ENCODE results near the gene C4BPB. TPM values are rescaled to one million over a fixed set of nuclear protein-coding genes. Genes with fewer than 3 reads are reported as not detected.

The C4BPB gene
- total RNA-seq, 1 donor from 2014 or later = not detected

DNA sequence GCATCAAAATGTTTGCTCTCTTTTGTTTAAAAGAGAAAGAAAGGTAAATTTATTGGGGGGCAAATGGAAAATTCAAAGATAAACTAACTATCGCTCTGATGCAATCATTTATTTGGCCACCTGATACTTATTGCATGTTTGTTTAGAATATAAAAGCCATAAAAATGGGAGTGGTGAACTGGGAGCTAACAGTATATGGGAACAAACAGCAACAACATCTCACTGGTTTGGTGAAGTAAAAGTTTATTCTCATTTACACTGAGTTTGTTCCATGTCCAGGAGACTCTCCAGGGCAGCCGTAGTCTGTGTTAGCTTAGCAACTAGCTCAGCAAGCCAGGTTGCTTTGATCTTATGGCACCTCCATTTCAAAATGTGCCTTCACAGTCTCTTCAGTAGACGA, 35.7 kb downstream of the C4BPB start:
- no peak overlapping the region for H3K27ac ChIP-seq (ENCODE audit: low read depth, low read length)
- H3K27me3 ChIP-seq (ENCODE audit: control insufficient read depth in 3 of 3, insufficient read depth in 3 of 3, low read length in 3 of 3) = no peaks in the 10 kb centered on the region
- H3K4me3 ChIP-seq (ENCODE audit: low read length in 3 of 3) = no peak overlapping the region
- H3K36me3 ChIP-seq (ENCODE audit: control insufficient read depth in 3 of 3, insufficient read depth in 3 of 3, low read length in 3 of 3) = no peaks in the 10 kb centered on the region
- no peak overlapping the region for H3K9ac ChIP-seq (ENCODE audit: low read depth in 1 of 3, low read length in 3 of 3)
- H3K9me3 ChIP-seq (ENCODE audit: control insufficient read depth in 3 of 3, low read length in 3 of 3) = peaks cover 0 to 4% (median 0%) of the 10 kb centered on the region in 3 donors
- no peaks in the 10 kb centered on the region for H3K4me1 ChIP-seq (ENCODE audit: control insufficient read depth in 3 of 3, insufficient read depth in 3 of 3, low read length in 3 of 3)

DNA sequence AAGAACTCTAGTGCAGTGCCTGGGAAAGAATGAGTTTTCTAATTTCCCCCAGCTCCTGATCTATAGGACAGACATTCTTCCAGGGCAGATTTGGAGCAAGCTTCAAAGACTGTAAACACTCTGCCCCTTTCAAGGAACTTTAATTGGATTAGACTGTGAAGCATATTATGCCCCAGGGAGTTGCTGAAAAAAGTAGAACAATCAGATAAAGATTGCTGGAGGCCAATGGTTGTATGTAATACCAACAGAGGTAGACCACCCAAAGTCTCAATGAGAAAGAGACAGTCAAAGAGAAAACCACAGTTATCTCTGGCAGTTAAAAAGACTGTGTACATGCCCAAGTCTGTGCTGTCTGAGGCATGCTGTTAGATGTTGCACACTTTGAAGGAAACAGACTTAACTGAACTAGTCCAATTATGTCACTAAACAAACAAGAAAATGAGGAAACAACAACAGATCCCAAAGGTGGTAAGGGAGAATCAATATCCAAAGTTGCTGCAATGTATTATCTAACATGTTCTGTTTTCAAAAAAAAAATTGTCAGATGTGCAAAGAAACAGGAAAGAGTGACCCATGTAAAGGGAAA, 39.8 kb downstream of the C4BPB start:
- H3K27ac ChIP-seq (ENCODE audit: low read depth, low read length) = no peak overlapping the region
- no peaks in the 10 kb centered on the region for H3K4me1 ChIP-seq (ENCODE audit: control insufficient read depth in 3 of 3, insufficient read depth in 3 of 3, low read length in 3 of 3)
- no peaks in the 10 kb centered on the region for H3K36me3 ChIP-seq (ENCODE audit: control insufficient read depth in 3 of 3, insufficient read depth in 3 of 3, low read length in 3 of 3)
- H3K4me3 ChIP-seq (ENCODE audit: low read length in 3 of 3) = no peak overlapping the region
- H3K9me3 ChIP-seq (ENCODE audit: control insufficient read depth in 3 of 3, low read length in 3 of 3) = peaks cover 0 to 4% (median 0%) of the 10 kb centered on the region in 3 donors
- H3K27me3 ChIP-seq (ENCODE audit: control insufficient read depth in 3 of 3, insufficient read depth in 3 of 3, low read length in 3 of 3) = no peaks in the 10 kb centered on the region
- H3K9ac ChIP-seq (ENCODE audit: low read depth in 1 of 3, low read length in 3 of 3) = no peak overlapping the region

DNA sequence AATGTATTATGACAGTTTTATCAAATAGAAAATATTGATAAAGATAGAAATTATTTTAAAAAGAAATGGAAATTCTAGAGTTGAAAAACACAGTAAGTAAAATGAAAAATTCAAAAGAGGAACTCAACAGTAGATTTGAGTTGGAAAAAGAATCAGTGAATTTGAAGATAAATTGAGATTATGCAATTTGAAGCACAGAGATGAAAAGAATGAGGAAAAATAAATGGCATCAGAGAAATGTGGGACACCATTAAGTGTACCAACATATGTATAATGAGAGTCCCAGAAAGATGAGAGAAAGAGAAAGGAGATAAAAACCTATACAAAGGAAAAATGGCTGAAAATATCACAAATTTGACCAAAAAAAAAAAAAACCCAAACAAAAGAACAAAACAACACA, 40.4 kb downstream of the C4BPB start:
- peaks cover 0 to 4% (median 0%) of the 10 kb centered on the region in 3 donors for H3K9me3 ChIP-seq (ENCODE audit: control insufficient read depth in 3 of 3, low read length in 3 of 3)
- no peaks in the 10 kb centered on the region for H3K27me3 ChIP-seq (ENCODE audit: control insufficient read depth in 3 of 3, insufficient read depth in 3 of 3, low read length in 3 of 3)
- no peak overlapping the region for H3K9ac ChIP-seq (ENCODE audit: low read depth in 1 of 3, low read length in 3 of 3)
- H3K36me3 ChIP-seq (ENCODE audit: control insufficient read depth in 3 of 3, insufficient read depth in 3 of 3, low read length in 3 of 3) = no peaks in the 10 kb centered on the region
- no peak overlapping the region for H3K27ac ChIP-seq (ENCODE audit: low read depth, low read length)
- no peak overlapping the region for H3K4me3 ChIP-seq (ENCODE audit: low read length in 3 of 3)
- H3K4me1 ChIP-seq (ENCODE audit: control insufficient read depth in 3 of 3, insufficient read depth in 3 of 3, low read length in 3 of 3) = no peaks in the 10 kb centered on the region

DNA sequence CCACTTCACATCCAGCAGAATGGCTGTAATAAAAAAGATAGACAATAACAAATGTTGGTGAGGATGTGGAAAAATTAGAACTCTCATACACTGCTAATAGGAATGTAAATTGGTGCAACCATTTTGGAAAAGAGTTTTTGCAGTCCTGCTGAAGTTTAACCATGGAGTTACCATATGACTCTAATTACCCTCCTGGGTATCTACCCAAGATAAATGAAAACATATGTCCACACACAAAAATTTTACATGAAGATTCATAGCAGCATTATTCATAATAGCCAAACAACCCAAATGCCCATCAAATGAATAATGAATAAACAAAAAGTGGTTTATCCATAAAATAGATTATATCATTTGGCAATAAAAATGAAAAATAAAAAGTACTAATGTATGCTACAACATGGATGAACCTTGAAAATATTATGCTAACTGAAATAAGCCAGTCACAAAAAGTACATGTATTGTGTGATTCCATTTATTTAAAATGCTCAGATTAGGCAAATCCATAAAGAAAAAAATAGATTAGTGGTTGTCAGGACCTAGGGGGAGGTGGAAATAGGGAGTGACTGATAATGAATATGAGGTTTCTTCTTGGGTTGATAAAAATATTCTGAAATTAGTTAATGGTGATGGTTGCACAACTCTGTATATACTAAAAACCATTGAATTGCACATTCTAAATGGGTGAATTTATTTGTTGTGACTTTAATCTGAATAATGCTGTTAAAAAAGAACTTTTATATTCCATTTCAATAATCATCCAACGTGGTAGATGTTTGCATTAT, 41.8 kb downstream of the C4BPB start:
- Histone ChIP-seq H3K9ac (ENCODE audit: low read depth in 1 of 3, low read length in 3 of 3) (no peak overlapping the region), H3K36me3 (ENCODE audit: control insufficient read depth in 3 of 3, insufficient read depth in 3 of 3, low read length in 3 of 3) (no peaks in the 10 kb centered on the region), H3K27me3 (ENCODE audit: control insufficient read depth in 3 of 3, insufficient read depth in 3 of 3, low read length in 3 of 3) (no peaks in the 10 kb centered on the region), H3K4me1 (ENCODE audit: control insufficient read depth in 3 of 3, insufficient read depth in 3 of 3, low read length in 3 of 3) (no peaks in the 10 kb centered on the region), H3K4me3 (ENCODE audit: low read length in 3 of 3) (no peak overlapping the region), H3K27ac (ENCODE audit: low read depth, low read length) (no peak overlapping the region), H3K9me3 (ENCODE audit: control insufficient read depth in 3 of 3, low read length in 3 of 3) (peaks cover 0 to 4% (median 0%) of the 10 kb centered on the region in 3 donors)

DNA sequence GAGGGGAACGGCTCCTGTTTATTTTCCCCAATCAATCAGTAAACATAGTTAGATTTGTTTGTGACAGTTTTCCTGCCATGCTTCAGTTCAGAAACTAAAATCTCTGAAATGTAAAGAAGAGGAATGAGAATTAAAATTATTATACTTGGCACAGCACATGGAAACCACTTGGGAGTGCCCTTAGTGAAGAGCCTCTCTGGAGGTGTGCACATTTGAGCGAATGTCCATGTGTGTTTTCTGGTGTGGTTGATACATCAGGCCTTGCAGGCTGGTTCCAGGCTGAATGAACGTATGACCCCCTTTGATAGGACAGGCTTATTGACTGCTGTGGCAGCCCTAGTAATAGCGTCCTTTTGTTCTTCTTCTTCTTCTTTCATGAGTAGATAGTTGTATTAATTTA, 42.5 kb downstream of the C4BPB start:
- Histone ChIP-seq H3K9me3 (ENCODE audit: control insufficient read depth in 3 of 3, low read length in 3 of 3) (peaks cover 0 to 4% (median 0%) of the 10 kb centered on the region in 3 donors), H3K27me3 (ENCODE audit: control insufficient read depth in 3 of 3, insufficient read depth in 3 of 3, low read length in 3 of 3) (no peaks in the 10 kb centered on the region), H3K36me3 (ENCODE audit: control insufficient read depth in 3 of 3, insufficient read depth in 3 of 3, low read length in 3 of 3) (no peaks in the 10 kb centered on the region), H3K4me3 (ENCODE audit: low read length in 3 of 3) (no peak overlapping the region), H3K27ac (ENCODE audit: low read depth, low read length) (no peak overlapping the region), H3K9ac (ENCODE audit: low read depth in 1 of 3, low read length in 3 of 3) (no peak overlapping the region), H3K4me1 (ENCODE audit: control insufficient read depth in 3 of 3, insufficient read depth in 3 of 3, low read length in 3 of 3) (no peaks in the 10 kb centered on the region)

DNA sequence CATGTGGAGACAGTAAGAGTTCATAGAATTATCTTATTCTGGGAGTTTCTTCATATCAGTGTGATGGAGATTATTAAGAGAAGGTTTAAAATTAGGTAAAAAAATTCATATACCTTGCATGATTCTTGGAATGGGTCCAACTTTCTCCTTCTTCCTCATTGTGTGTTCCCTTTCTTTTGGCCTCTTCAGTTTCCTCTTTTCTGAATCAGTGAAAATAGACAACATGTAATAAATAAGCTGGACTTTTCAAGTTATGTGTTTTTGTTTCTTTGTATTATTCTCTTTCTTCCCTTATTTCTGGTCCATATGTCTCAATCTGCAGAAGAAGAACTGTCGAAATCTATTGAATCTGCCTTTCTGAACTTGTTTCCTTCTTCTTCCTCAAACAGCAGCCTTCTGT, 45.9 kb downstream of the C4BPB start:
- Histone ChIP-seq H3K27ac (ENCODE audit: low read depth, low read length) (no peak overlapping the region), H3K36me3 (ENCODE audit: control insufficient read depth in 3 of 3, insufficient read depth in 3 of 3, low read length in 3 of 3) (no peaks in the 10 kb centered on the region), H3K9ac (ENCODE audit: low read depth in 1 of 3, low read length in 3 of 3) (no peak overlapping the region), H3K4me1 (ENCODE audit: control insufficient read depth in 3 of 3, insufficient read depth in 3 of 3, low read length in 3 of 3) (no peaks in the 10 kb centered on the region), H3K9me3 (ENCODE audit: control insufficient read depth in 3 of 3, low read length in 3 of 3) (no peaks in the 10 kb centered on the region), H3K27me3 (ENCODE audit: control insufficient read depth in 3 of 3, insufficient read depth in 3 of 3, low read length in 3 of 3) (no peaks in the 10 kb centered on the region), H3K4me3 (ENCODE audit: low read length in 3 of 3) (no peak overlapping the region)

DNA sequence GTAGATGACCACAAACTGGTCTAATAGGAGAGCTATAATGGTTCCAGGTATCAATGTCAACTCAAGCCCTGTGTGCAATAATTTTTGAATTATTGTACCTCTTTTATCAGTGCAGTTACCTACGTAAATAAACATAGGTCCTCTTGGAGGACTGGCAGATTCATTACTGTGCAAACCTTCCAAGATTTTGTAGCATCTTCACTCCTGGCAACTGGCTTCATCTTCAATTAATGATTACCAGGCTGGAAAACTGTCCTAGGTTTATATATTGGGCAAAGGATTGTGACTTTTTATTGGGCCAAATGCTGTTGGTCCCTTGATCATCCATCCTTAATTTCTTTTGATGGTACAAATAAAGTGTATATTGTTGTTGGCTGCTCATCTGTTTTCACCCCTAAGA, 51.0 kb downstream of the C4BPB start:
- Histone ChIP-seq H3K9me3 (ENCODE audit: control insufficient read depth in 3 of 3, low read length in 3 of 3) (no peaks in the 10 kb centered on the region), H3K36me3 (ENCODE audit: control insufficient read depth in 3 of 3, insufficient read depth in 3 of 3, low read length in 3 of 3) (no peaks in the 10 kb centered on the region), H3K4me1 (ENCODE audit: control insufficient read depth in 3 of 3, insufficient read depth in 3 of 3, low read length in 3 of 3) (no peaks in the 10 kb centered on the region), H3K27me3 (ENCODE audit: control insufficient read depth in 3 of 3, insufficient read depth in 3 of 3, low read length in 3 of 3) (no peaks in the 10 kb centered on the region), H3K9ac (ENCODE audit: low read depth in 1 of 3, low read length in 3 of 3) (no peak overlapping the region), H3K4me3 (ENCODE audit: low read length in 3 of 3) (no peak overlapping the region), H3K27ac (ENCODE audit: low read depth, low read length) (no peak overlapping the region)

DNA sequence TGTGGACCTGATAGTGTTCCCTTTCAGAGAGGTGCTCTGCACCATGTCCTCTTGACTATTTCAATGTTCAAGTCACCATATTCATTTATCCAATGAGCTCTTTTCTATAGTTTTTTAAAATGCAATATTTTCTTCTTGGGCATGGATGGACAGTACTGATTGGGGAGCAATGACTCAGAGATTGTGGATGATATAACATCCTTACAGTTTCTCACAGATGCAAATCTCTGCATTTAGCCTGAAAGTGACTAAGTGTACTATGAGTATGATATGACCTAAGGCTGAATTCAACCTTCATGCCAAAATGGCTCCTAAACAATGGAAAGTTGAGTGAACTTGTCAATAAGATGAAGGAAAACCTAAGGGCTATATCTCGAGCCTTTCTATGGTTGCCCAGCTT, 51.9 kb downstream of the C4BPB start:
- H3K36me3 ChIP-seq (ENCODE audit: control insufficient read depth in 3 of 3, insufficient read depth in 3 of 3, low read length in 3 of 3) = no peaks in the 10 kb centered on the region
- H3K4me3 ChIP-seq (ENCODE audit: low read length in 3 of 3) = no peak overlapping the region
- no peak overlapping the region for H3K27ac ChIP-seq (ENCODE audit: low read depth, low read length)
- no peaks in the 10 kb centered on the region for H3K27me3 ChIP-seq (ENCODE audit: control insufficient read depth in 3 of 3, insufficient read depth in 3 of 3, low read length in 3 of 3)
- H3K4me1 ChIP-seq (ENCODE audit: control insufficient read depth in 3 of 3, insufficient read depth in 3 of 3, low read length in 3 of 3) = no peaks in the 10 kb centered on the region
- H3K9me3 ChIP-seq (ENCODE audit: control insufficient read depth in 3 of 3, low read length in 3 of 3) = no peaks in the 10 kb centered on the region
- H3K9ac ChIP-seq (ENCODE audit: low read depth in 1 of 3, low read length in 3 of 3) = no peak overlapping the region

DNA sequence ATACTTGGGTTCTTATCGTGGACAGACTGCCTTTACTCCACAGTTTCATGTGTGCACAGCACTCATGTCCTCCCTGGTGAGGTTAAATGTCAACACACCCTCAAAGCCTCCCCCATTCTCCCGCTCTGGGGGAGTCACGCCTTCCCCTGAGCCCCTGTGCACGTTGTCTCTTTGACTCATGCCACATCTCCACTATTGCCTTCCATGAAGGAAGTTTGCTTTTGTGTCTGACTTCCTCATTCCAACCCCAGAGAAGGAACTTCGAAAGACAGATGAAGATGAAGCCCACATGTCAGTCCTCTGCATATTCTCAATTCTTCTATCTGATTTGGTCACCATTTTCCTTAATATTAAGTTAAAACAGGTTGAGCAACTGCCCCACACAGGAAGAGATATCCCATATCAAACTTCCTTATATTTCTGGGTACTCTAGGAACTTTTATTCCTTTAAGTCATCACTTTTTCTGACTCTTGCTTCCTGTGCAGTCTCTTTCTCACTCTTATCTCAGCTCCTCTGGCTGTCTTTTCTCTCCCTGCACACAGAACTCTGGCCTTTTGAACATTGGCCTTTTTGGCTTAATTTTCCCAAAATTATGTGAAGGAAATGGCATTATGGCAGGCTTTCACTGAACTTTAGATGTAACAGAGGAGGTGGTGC, 56.9 kb downstream of the C4BPB start:
- H3K9ac ChIP-seq (ENCODE audit: low read depth in 1 of 3, low read length in 3 of 3) = no peak overlapping the region
- no peaks in the 10 kb centered on the region for H3K4me1 ChIP-seq (ENCODE audit: control insufficient read depth in 3 of 3, insufficient read depth in 3 of 3, low read length in 3 of 3)
- no peaks in the 10 kb centered on the region for H3K36me3 ChIP-seq (ENCODE audit: control insufficient read depth in 3 of 3, insufficient read depth in 3 of 3, low read length in 3 of 3)
- no peaks in the 10 kb centered on the region for H3K27me3 ChIP-seq (ENCODE audit: control insufficient read depth in 3 of 3, insufficient read depth in 3 of 3, low read length in 3 of 3)
- H3K4me3 ChIP-seq (ENCODE audit: low read length in 3 of 3) = no peak overlapping the region
- H3K9me3 ChIP-seq (ENCODE audit: control insufficient read depth in 3 of 3, low read length in 3 of 3) = no peaks in the 10 kb centered on the region
- no peak overlapping the region for H3K27ac ChIP-seq (ENCODE audit: low read depth, low read length)

Measured in skeletal muscle tissue (tissue), 4 donors.